AG09309 (cell line): ENCODE measurements around the gene DENND1A.
"Not testable (repeated sequence)": the region's sequence is repeated elsewhere in the genome, so short reads cannot be mapped to it uniquely, and the experiment has no call there.

Source experiments
- DNase-seq: peaks from one replicate; pipeline ENCODE4 v3.0.0-alpha.2; 2010; ENCODE audit warnings: low read depth
- H3K4me3 ChIP-seq: 2 replicates; pipeline ENCODE4 v1.5.1; 2011; ENCODE audit warnings: mild to moderate bottlenecking, low read depth, low read length, moderate library complexity; ENCODE audit not compliant: control insufficient read depth
- TF ChIP-seq, protein P1 (sequence below): IDR thresholded peaks from 2 replicates; pipeline ENCODE4 v1.5.1; 2011; ENCODE audit warnings: mild to moderate bottlenecking, low read depth, low read length, inconsistent platforms; ENCODE audit not compliant: insufficient read depth, control insufficient read depth; ENCODE audit errors: missing control alignments

Gene DENND1A

DNA sequence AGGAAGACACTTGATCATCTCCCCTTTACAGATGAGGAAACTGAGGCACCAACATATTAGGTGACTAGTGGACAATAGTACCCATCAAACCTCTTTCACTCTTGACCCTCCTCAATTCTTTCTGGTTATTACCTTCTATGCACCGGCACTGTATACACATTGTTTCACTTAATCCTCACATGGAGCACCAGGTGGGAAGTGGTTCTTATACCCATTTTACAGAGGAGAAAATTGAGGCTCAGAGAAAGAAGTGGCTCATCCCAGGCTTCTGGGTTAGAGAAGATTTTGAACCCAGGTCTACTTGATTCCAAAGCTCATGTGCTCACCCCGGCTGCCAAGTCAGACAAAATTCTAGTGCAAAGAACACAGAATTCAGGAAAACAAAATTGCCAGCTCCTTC is 17.4 kb upstream of the DENND1A start:
- H3K4me3 ChIP-seq, result no peak overlapping the region
- TF ChIP-seq, protein P1, sequence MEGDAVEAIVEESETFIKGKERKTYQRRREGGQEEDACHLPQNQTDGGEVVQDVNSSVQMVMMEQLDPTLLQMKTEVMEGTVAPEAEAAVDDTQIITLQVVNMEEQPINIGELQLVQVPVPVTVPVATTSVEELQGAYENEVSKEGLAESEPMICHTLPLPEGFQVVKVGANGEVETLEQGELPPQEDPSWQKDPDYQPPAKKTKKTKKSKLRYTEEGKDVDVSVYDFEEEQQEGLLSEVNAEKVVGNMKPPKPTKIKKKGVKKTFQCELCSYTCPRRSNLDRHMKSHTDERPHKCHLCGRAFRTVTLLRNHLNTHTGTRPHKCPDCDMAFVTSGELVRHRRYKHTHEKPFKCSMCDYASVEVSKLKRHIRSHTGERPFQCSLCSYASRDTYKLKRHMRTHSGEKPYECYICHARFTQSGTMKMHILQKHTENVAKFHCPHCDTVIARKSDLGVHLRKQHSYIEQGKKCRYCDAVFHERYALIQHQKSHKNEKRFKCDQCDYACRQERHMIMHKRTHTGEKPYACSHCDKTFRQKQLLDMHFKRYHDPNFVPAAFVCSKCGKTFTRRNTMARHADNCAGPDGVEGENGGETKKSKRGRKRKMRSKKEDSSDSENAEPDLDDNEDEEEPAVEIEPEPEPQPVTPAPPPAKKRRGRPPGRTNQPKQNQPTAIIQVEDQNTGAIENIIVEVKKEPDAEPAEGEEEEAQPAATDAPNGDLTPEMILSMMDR, result no peak
- DNase-seq, result no peak

- no peak for DNase-seq
- no peak overlapping the region for H3K4me3 ChIP-seq
- TF ChIP-seq, protein P1, result no peak
Measured at GRCh38 chr9:123946101-123946821, 16.3 kb upstream of the DENND1A start.

GRCh38 chr9:123945532-123945931 is 15.6 kb upstream of the DENND1A start:
- H3K4me3 ChIP-seq, result no peak overlapping the region
- TF ChIP-seq, protein P1, result no peak
- no peak for DNase-seq

- DNase-seq, H3K4me3 ChIP-seq: not testable (repeated sequence)
Measured at GRCh38 chr9:123944464-123944863, 14.5 kb upstream of the DENND1A start.

- TF ChIP-seq, protein P1, result no peak
- no peak overlapping the region for H3K4me3 ChIP-seq
- no peak for DNase-seq
Measured at GRCh38 chr9:123943671-123944070, 13.7 kb upstream of the DENND1A start.

GRCh38 chr9:123942542-123942941 is 12.6 kb upstream of the DENND1A start:
- H3K4me3 ChIP-seq, result no peak overlapping the region
- TF ChIP-seq, protein P1, result no peak
- DNase-seq, result no peak

GRCh38 chr9:123941524-123942070 is 11.7 kb upstream of the DENND1A start:
- H3K4me3 ChIP-seq, result no peak overlapping the region
- DNase-seq, result no peak
- TF ChIP-seq, protein P1, result no peak
